Parathyroid adenoma (tissue), 2 donors: Measurements from ENCODE around the gene ACAD10.
"Not testable (repeated sequence)": the region's sequence is repeated elsewhere in the genome, so short reads cannot be mapped to it uniquely, and the experiment has no call there.

Source experiments
- H2AFZ ChIP-seq: fragments of 300-600 bp; sonication (generic); one replicate; pipeline ENCODE4 v1.7.0; 2017; ENCODE audit warnings: antibody characterized with exemption, mild to moderate bottlenecking
- H3K27ac ChIP-seq: fragments of 300-600 bp; sonication (generic); one replicate; pipeline ENCODE4 v1.7.0; 2017
- H3K27me3 ChIP-seq: fragments of 300-600 bp; sonication (generic); one replicate; pipeline ENCODE4 v1.7.0; 2017; ENCODE audit warnings: low read length; ENCODE audit not compliant: control insufficient read depth, insufficient read depth
- H3K36me3 ChIP-seq: fragments of 300-600 bp; sonication (generic); one replicate; pipeline ENCODE4 v1.7.0; 2017; ENCODE audit warnings: low read length; ENCODE audit not compliant: control insufficient read depth, insufficient read depth
- H3K4me1 ChIP-seq: fragments of 300-600 bp; sonication (generic); one replicate; pipeline ENCODE4 v1.7.0; 2017; ENCODE audit warnings: control low read depth
- H3K4me2 ChIP-seq: fragments of 300-600 bp; sonication (generic); one replicate; pipeline ENCODE4 v1.7.0; 2017; ENCODE audit warnings: low read length
- H3K4me3 ChIP-seq: fragments of 300-600 bp; sonication (generic); one replicate; pipeline ENCODE4 v1.7.0; 2017; ENCODE audit warnings: low read depth, low read length
- H3K79me2 ChIP-seq: fragments of 300-600 bp; sonication (generic); one replicate; pipeline ENCODE4 v1.7.0; 2017; ENCODE audit warnings: control low read depth
- H3K9ac ChIP-seq: fragments of 300-600 bp; sonication (generic); one replicate; pipeline ENCODE4 v1.7.0; 2017; ENCODE audit warnings: mild to moderate bottlenecking
- H3K9me3 ChIP-seq: fragments of 300-600 bp; sonication (generic); one replicate; pipeline ENCODE4 v1.7.0; 2017; ENCODE audit warnings: low read length; ENCODE audit not compliant: control insufficient read depth
- TF ChIP-seq, protein P1 (sequence below): fragments of 300-600 bp; sonication (generic); IDR thresholded peaks from one replicate; pipeline ENCODE4 v1.7.0; 2017; ENCODE audit warnings: antibody characterized with exemption, mild to moderate bottlenecking
- donor health status: primary hyperparathyroidism.

Gene ACAD10

DNA sequence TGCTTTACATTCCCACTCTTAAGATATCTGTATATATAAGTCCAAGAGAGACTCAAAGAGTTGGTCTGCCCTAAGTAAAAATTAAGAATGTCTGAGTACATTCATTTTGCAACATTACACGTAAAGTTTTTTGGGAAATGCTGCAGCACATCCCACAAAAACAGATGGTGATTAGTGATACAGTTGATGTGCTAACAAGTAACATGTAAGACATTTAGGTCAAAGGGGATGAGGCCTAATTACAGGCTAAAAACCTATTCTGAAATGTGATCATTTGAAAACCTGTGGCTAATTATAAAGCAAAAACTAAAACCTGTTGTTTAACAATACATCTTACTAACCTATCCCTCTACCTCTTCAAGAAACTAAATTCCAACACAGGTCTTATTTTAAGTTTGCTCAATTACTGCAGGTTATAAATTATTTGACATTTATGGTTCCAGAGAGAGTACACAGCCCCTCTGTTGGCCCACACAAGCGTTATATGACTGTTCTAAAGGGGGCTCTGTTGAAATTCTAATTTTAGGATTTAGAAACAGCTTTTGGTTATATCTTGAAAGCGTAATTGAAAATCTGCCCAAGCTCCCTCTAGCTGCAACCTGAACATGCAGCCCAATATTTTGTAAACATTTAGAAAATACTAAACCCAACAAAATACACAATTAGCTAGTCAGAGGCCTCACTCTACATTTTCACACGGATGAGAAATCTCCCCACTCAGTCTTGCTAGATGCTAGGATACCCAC lies 43.0 kb upstream of the ACAD10 start:
- H3K36me3 ChIP-seq = no peaks in the 10 kb centered on the region
- TF ChIP-seq, protein P1, sequence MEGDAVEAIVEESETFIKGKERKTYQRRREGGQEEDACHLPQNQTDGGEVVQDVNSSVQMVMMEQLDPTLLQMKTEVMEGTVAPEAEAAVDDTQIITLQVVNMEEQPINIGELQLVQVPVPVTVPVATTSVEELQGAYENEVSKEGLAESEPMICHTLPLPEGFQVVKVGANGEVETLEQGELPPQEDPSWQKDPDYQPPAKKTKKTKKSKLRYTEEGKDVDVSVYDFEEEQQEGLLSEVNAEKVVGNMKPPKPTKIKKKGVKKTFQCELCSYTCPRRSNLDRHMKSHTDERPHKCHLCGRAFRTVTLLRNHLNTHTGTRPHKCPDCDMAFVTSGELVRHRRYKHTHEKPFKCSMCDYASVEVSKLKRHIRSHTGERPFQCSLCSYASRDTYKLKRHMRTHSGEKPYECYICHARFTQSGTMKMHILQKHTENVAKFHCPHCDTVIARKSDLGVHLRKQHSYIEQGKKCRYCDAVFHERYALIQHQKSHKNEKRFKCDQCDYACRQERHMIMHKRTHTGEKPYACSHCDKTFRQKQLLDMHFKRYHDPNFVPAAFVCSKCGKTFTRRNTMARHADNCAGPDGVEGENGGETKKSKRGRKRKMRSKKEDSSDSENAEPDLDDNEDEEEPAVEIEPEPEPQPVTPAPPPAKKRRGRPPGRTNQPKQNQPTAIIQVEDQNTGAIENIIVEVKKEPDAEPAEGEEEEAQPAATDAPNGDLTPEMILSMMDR = no peak
- H3K27ac ChIP-seq = no peak overlapping the region
- H3K27me3 ChIP-seq = no peaks in the 10 kb centered on the region
- no peaks in the 10 kb centered on the region for H3K9me3 ChIP-seq
- H2AFZ ChIP-seq = no peak overlapping the region
- no peaks in the 10 kb centered on the region for H3K79me2 ChIP-seq
- H3K4me1 ChIP-seq = no peaks in the 10 kb centered on the region
- H3K9ac ChIP-seq = no peak overlapping the region
- H3K4me2 ChIP-seq = no peak overlapping the region
- no peak overlapping the region for H3K4me3 ChIP-seq

DNA sequence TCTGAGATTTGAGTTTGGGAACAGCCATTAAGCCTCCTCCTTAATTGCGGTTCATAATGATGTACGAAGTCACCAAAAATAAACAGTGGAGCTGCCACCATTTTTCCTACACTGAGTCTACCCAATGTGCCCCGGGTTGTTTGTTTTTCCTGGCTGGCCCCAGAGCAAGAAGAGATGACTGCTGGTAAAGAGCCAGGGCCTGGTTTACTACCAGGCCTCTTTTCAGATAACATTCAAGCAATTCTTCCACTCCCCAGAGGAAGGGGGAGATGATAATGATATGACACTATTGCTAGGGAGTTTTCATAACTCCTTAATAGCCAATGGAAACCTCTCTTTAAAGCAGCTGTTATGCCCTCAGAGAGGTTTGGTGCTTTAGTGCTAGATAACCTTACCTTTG lies 42.4 kb upstream of the ACAD10 start:
- Histone ChIP-seq H3K36me3 (no peaks in the 10 kb centered on the region), H3K4me2 (no peak overlapping the region), H3K27me3 (no peaks in the 10 kb centered on the region), H3K27ac (no peak overlapping the region), H3K9ac (no peak overlapping the region), H3K4me3 (no peak overlapping the region), H3K4me1 (no peaks in the 10 kb centered on the region), H3K9me3 (no peaks in the 10 kb centered on the region), H2AFZ (no peak overlapping the region), H3K79me2 (no peaks in the 10 kb centered on the region)
- TF ChIP-seq, protein P1 = no peak

DNA sequence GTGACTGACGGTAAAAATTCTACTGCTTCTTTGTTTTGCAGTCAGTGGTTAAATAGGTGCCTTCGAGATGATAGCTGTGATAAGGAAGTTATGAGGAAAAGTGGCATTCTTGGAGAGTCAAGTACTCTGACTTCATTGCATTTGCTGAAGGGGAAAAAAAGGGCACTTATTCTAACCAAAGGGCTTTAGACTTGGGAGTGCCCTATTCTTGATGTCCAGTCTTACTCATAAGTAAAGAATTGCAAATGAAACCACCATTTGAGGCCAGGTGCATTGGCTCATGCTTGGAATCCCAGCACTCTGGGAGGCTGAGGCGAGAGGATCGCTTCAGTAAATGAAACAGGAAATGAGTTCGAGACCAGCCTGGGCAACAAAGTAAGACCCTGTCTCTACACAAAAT lies 40.4 kb upstream of the ACAD10 start:
- no peak overlapping the region for H2AFZ ChIP-seq
- no peak overlapping the region for H3K4me3 ChIP-seq
- no peaks in the 10 kb centered on the region for H3K9me3 ChIP-seq
- H3K9ac ChIP-seq = no peak overlapping the region
- no peaks in the 10 kb centered on the region for H3K36me3 ChIP-seq
- H3K27ac ChIP-seq = no peak overlapping the region
- no peaks in the 10 kb centered on the region for H3K4me1 ChIP-seq
- TF ChIP-seq, protein P1 = no peak
- H3K27me3 ChIP-seq = no peaks in the 10 kb centered on the region
- H3K4me2 ChIP-seq = no peak overlapping the region
- no peaks in the 10 kb centered on the region for H3K79me2 ChIP-seq

DNA sequence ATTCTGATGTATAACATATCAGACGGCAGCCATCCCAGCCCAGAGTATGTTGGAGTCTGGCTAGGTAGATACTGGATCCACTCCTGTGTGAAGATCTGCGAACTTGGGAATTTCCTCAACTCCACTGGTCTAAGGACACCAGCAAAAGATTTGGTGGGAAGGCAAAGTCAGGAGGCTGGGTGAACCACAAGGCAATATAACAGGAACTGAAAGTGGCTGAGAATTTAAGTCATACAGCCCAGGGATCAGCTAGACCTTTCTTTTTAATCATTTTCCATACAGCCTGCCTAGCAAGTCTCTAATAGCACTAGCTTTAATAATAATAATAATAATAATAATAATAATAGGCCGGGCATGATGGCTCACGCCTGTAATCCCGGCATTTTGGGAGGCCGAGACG lies 34.9 kb upstream of the ACAD10 start:
- no peak overlapping the region for H2AFZ ChIP-seq
- H3K79me2 ChIP-seq = peaks cover 5% of the 10 kb centered on the region
- H3K27ac ChIP-seq = no peak overlapping the region
- H3K4me3 ChIP-seq = no peak overlapping the region
- H3K9me3 ChIP-seq = no peaks in the 10 kb centered on the region
- H3K4me2 ChIP-seq = no peak overlapping the region
- H3K27me3 ChIP-seq = no peaks in the 10 kb centered on the region
- H3K36me3 ChIP-seq = peaks cover 2% of the 10 kb centered on the region
- H3K9ac ChIP-seq = no peak overlapping the region
- H3K4me1 ChIP-seq = no peaks in the 10 kb centered on the region
- TF ChIP-seq, protein P1 = no peak

DNA sequence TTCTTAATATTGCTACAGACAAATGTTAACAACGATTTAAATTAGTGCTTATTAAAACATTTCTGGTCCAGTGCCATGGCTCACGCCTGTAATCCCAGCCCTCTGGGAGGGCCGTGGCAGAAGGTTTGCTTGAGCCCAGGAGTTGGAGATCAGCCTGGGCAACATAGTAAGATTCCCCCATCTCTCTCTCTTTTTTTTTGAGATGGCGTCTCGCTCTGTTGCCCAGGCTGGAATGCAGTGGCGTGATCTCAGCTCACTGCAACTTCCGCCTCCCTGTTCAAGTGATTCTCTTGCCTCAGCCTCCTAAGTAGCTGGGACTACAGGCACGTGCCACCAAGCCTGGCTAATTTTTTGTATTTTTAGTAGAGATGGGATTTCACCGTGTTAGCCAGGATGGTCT lies 33.3 kb upstream of the ACAD10 start:
- not testable (repeated sequence) for H3K4me3 ChIP-seq, H3K4me2 ChIP-seq, H3K4me1 ChIP-seq, H3K9me3 ChIP-seq, H3K27me3 ChIP-seq, H3K79me2 ChIP-seq, H3K27ac ChIP-seq, H3K9ac ChIP-seq, H2AFZ ChIP-seq, H3K36me3 ChIP-seq
